ENCODE results near the gene IKZF1.

- TF ChIP-seq POLR2A (IDR thresholded peaks at IDR 0.05) (no peak), CTCF (IDR thresholded peaks at IDR 0.05) (no peak)
These were observed 89.2 kb downstream of the IKZF1 start for GRCh38 chr7:50393547-50394252.
